Activated T-cell treated with anti-CD3 and anti-CD28 coated beads for 1 hour (primary cell): ENCODE measurements around the gene OPN4.

Experiments used
- DNase-seq: peaks from one replicate; pipeline ENCODE4 v3.0.0-alpha.2; 2020; ENCODE audit warnings: low read depth

The OPN4 gene

GRCh38 chr10:86647773-86648703 lies 6.3 kb upstream of the OPN4 start:
- no peak for DNase-seq

DNA sequence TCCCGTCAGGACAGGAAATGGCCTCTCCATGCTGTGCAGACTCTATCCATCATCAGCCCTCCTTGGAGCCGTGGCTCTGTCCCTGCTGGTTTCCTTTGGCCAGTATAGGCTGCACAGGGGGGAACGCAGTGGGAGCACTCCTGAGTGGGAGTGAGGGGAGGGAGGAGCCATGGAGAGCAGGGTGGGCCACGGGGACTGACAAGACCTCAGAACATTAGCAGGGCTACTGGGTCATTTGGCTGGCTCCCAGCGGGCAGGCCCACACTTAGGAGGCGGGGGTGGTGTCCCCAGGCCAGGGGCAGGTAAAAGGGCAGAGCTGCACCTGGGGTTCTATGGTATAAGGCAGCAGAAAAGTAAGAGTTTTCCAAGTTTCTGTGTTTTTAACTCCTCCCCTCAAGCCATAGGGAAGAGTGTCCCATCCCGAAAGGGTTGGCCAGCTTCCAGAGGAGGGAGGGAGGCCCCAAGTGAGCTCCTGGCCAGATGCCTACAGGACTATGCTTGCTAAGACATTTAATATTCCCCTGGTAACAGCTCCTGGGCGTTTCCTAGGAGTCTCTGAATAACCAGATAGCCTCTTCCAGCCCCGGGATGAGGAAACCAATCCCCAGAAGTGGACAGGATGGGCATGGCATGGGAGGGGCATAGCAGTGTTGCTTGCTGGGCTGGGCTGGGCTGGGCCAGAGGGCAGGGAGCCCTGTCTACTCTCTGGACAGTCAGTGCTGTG lies 5.5 kb upstream of the OPN4 start:
- DNase-seq, result no peak

GRCh38 chr10:86649471-86650150 lies 4.7 kb upstream of the OPN4 start:
- DNase-seq, result no peak

- no peak for DNase-seq
Observed at GRCh38 chr10:86650151-86650550, 4.2 kb upstream of the OPN4 start.

DNA sequence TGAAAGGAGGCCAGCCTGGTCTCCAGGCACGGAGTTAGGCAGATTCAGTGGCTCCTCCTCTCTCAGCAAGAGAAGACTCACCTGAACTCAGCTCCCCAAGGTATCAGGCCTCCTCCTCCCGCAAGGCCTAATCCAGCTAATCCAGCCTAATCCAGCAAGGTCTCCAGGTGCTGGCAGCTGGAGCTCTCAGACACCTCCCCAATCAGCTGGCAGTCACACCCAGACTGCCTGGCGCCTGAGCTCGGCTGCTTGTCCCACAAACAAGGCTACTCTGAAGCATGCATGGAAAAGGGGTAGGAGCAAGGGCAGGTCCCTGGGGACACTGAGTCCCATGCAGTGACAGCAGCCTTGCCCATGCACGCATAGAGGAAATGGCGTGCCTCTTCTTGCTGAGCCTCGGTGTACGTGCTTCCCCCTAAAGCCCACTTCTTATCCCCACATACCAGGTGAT lies 3.3 kb upstream of the OPN4 start:
- no peak for DNase-seq

DNA sequence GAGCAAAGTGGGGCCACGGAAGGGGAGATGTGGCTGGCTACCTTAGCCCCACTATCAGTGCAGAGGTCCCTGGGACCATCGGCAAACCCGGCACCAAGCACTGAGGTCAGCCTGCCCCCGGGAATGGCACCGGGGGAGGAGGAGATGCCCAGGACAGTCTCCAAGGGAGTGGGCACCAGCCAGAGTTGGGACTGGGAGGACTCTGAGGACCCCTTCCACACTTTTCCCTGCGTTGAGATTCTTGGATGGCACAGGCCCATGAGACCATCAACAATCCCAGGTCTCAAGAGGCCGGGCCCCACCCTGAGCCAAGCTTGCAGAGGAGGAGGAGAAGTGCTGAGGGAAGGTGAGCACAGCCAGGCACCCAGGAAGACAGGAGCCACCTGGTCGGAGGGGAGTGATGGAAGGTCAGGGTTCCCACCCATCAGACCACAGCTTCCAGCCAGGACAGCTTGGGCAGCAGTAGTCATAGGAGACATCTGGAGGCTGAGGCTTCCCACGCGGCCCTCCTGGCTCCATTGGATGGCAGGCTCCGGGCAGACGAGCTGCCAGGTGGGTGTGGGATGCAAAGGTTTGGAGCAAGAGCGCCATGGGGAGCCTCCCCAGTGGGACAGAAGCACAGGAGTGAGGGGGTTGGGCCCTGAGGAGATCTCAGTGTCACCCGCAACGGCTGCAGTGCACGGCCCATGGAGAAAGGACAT lies 2.6 kb upstream of the OPN4 start:
- DNase-seq, result no peak

DNA sequence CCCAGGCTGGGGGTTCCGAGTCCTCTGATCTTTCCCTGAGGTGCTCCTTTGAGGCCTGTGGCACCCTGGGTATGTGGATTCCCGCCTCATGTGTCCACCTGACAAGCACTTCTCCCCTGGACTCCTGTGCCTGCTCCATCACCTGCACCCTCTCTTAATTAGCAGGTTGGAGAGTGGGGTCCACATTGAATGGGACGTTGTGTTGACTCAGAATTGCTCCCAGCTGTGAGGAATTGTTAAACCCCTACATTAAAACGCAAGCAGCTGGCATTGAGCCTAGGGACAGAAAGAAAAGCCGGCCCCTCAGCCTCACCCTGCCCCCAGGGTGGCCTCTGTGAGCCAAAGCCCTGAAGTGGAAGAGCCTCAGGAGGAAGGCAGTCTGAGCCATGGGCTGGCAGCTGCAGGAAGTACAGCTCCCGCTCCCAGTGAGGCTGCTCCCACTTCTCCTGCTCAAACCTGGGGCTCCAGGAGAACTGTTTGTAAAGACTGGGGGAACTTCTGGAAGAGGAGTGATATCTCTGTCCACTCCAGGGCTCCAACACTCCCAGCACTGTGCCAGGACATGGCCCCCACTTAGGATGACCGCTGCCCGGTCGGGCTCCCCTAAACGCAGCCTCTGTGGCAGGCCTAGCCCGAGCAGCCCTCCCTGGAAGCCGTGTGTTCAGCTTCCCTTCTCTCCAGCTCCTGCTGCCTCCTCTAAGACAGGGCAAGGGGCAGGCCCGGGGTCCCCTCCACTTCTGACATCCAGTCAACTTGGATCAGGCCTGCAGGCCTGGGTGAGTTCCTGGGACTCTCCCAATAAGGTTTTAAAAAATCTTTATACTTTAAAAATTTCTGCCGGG lies 1.8 kb upstream of the OPN4 start:
- no peak for DNase-seq

- DNase-seq, result no peak
Observed at GRCh38 chr10:86653379-86653778, 968 bp upstream of the OPN4 start.

- no peak for DNase-seq
Observed at GRCh38 chr10:86653987-86654386, 360 bp upstream of the OPN4 start.

DNA sequence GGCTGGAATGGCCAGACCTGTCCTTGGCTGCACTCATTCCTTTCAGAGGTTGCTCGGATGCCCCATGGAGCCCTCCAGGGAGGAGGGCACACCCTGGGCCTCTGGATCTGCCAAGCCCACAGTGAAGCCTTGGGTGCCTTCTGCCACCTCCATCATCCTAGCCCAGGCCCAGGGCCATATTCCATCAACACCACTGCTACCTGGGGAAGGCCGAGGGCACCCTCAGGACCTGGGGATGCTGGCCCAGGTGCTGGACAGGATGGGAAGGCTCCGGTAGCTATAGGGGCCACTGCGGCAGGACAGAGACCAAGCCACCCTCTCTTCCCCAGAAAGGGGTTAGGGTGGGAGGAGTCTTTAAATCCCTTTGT lies 810 bp downstream of the OPN4 start:
- DNase-seq, result no peak

DNA sequence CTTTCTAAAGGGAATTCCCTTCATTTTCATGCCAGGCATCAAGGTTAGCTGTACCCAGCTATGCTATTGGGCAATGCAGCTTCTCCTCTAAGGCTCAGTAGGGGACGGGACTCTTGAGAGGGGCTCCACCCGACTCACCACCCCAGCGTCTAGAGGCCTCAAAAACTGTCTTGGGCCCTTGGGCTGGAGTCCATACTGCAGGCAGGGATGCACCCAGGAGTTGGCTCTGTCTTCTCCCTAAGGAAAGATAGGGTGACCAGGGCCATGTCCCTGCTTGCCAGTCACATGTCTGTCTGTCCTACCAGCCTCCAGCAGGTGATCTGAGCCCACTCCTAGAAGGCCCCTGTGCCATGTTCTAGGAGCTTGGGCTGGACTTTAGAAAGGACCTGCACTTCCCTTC lies 1.2 kb downstream of the OPN4 start:
- no peak for DNase-seq

- DNase-seq, result no peak
Observed at GRCh38 chr10:86657011-86657395, 2.7 kb downstream of the OPN4 start.

GRCh38 chr10:86657396-86658011 lies 3.2 kb downstream of the OPN4 start:
- DNase-seq, result no peak

GRCh38 chr10:86658261-86658741 lies 4.0 kb downstream of the OPN4 start:
- no peak for DNase-seq

DNA sequence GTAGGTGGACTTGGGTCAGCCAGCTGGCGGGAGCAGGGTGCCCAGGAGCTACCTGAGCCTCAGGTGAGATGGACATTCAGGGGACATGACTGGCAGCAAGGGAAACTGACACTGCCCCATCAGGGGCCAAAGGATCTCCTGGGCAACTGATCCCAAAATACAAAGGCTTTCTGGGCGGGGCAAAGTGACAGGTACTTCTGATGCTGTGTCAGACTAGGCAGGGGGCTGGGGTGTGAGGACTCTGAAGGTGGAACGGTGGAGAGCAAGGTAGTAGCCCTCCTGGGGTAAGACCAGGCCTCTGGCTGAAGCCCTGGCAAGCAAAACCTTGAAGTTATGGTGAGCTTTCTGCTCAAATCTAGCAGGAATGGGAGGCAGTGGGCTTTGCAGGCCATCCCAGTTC lies 4.4 kb downstream of the OPN4 start:
- no peak for DNase-seq

GRCh38 chr10:86659161-86659691 lies 4.9 kb downstream of the OPN4 start:
- no peak for DNase-seq

- DNase-seq, result no peak
Observed at GRCh38 chr10:86659721-86660453, 5.5 kb downstream of the OPN4 start.

GRCh38 chr10:86661161-86662025 lies 7.0 kb downstream of the OPN4 start:
- DNase-seq, result no peak
